Type B pancreatic cell (in vitro differentiated cells): ENCODE measurements around the gene ASCC2. TPM values are rescaled to one million over a fixed set of nuclear protein-coding genes. Genes with fewer than 3 reads are reported as not detected.

Experiments
- DNase-seq: peaks from one replicate; pipeline ENCODE4 v3.0.0; 2021; ENCODE audit warnings: mixed read lengths; ENCODE audit not compliant: unreplicated experiment; ENCODE audit errors: extremely low spot score
- H3K27ac Mint-ChIP-seq: 2 replicates; pipeline ENCODE4 v1.8.0; 2021; ENCODE audit warnings: mild to moderate bottlenecking, mixed read lengths
- H3K27me3 Mint-ChIP-seq: 2 replicates; pipeline ENCODE4 v1.8.0; 2021; ENCODE audit warnings: mixed read lengths
- H3K36me3 Mint-ChIP-seq: 2 replicates; pipeline ENCODE4 v1.8.0; 2021; ENCODE audit warnings: mixed read lengths
- H3K4me1 Mint-ChIP-seq: one replicate; pipeline ENCODE4 v1.8.0; 2021; ENCODE audit warnings: mixed read lengths; ENCODE audit not compliant: unreplicated experiment
- H3K4me3 Mint-ChIP-seq: 2 replicates; pipeline ENCODE4 v1.8.0; 2021; ENCODE audit warnings: mild to moderate bottlenecking, mixed read lengths
- H3K9me3 Mint-ChIP-seq: 2 replicates; pipeline ENCODE4 v1.8.0; 2021; ENCODE audit warnings: mixed read lengths
- total RNA-seq: library from RNA; stranded (reverse); gene quantifications from 2 replicates; pipeline ENCODE4 v1.2.1, GENCODE V29; 2021; ENCODE audit warnings: low replicate concordance
- TF ChIP-seq, protein P1 (sequence below): fragments of 200-600 bp; sonication (generic); conservative IDR thresholded peaks from 2 replicates; pipeline ENCODE4 v1.5.0; 2021; ENCODE audit warnings: antibody characterized with exemption, mild to moderate bottlenecking

ASCC2 gene
- total RNA-seq, 1 donor from 2014 or later = 47.6 TPM

DNA sequence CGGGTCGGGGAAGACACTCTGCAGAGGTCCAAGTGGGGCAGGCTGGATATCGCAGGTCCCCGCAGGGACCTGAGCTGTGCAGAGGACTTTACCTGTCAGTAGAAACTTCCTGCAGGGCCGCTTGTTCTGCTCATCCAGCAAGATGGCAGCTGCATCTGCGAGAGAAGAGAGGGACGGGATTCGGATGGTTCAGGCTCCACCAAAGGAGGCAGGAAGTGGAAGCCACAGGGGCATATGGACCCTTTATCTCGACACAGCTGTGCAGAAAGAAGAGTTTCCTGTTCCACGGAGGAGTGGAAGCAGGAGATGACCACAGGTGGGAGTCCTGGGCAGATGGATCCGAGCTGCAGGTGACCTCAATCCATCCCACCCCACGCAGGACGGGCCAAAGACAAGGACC lies 95.7 kb downstream of the ASCC2 start:
- Mint-ChIP-seq H3K9me3 (no peaks in the 10 kb centered on the region), H3K36me3 (peaks cover 7% of the 10 kb centered on the region), H3K27me3 (no peaks in the 10 kb centered on the region), H3K4me3 (no peak overlapping the region), H3K27ac (no peak overlapping the region), H3K4me1 (no peaks in the 10 kb centered on the region)
- TF ChIP-seq, protein P1, sequence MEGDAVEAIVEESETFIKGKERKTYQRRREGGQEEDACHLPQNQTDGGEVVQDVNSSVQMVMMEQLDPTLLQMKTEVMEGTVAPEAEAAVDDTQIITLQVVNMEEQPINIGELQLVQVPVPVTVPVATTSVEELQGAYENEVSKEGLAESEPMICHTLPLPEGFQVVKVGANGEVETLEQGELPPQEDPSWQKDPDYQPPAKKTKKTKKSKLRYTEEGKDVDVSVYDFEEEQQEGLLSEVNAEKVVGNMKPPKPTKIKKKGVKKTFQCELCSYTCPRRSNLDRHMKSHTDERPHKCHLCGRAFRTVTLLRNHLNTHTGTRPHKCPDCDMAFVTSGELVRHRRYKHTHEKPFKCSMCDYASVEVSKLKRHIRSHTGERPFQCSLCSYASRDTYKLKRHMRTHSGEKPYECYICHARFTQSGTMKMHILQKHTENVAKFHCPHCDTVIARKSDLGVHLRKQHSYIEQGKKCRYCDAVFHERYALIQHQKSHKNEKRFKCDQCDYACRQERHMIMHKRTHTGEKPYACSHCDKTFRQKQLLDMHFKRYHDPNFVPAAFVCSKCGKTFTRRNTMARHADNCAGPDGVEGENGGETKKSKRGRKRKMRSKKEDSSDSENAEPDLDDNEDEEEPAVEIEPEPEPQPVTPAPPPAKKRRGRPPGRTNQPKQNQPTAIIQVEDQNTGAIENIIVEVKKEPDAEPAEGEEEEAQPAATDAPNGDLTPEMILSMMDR = no peak
- DNase-seq = no peak

DNA sequence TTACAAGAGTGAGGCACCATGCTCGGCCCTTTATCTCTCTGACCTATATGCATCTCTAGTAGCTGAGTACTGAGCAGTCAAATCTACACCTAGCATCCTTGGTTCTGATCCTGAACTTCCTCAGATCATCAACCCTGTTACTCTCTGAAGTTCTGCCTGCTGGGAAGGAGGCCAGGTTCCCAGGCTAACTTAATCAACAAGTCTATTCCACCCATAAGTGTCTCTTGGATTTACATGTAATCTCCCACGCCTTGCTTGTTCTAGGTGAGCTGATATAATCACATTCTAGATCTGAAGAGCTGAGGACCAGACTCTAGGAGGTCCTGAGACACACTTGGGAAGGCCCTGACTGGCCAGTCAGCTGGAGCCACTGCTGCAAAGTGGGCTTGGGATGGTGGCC lies 96.1 kb downstream of the ASCC2 start:
- Mint-ChIP-seq H3K4me1 (no peaks in the 10 kb centered on the region), H3K4me3 (no peak overlapping the region), H3K27ac (no peak overlapping the region), H3K36me3 (peaks cover 7% of the 10 kb centered on the region), H3K27me3 (no peaks in the 10 kb centered on the region), H3K9me3 (no peaks in the 10 kb centered on the region)
- DNase-seq = no peak
- TF ChIP-seq, protein P1 = no peak

- Mint-ChIP-seq H3K27ac (no peak overlapping the region), H3K9me3 (no peaks in the 10 kb centered on the region), H3K4me3 (no peak overlapping the region), H3K36me3 (peaks cover 4% of the 10 kb centered on the region), H3K27me3 (no peaks in the 10 kb centered on the region), H3K4me1 (no peaks in the 10 kb centered on the region)
- TF ChIP-seq, protein P1 = no peak
- DNase-seq = no peak
These were observed 97.9 kb downstream of the ASCC2 start for GRCh38 chr22:29740216-29740615.

GRCh38 chr22:29739346-29739875 lies 98.7 kb downstream of the ASCC2 start:
- Mint-ChIP-seq H3K27ac (no peak overlapping the region), H3K4me1 (no peaks in the 10 kb centered on the region)

More at GRCh38 chr22:29739346-29739875, 98.7 kb downstream of the ASCC2 start:
- no peak overlapping the region for H3K4me3 Mint-ChIP-seq
- TF ChIP-seq, protein P1 = no peak
- H3K9me3 Mint-ChIP-seq = no peaks in the 10 kb centered on the region
- no peaks in the 10 kb centered on the region for H3K27me3 Mint-ChIP-seq
- DNase-seq = no peak
- H3K36me3 Mint-ChIP-seq = no peaks in the 10 kb centered on the region

Other genes with a start within 250 kb of the ASCC2 start
- gene NF2, start 234.6 kb downstream of the ASCC2 start, total RNA-seq = 40.3 and 45.6 TPM in 2 replicates
- 1.1 and 1.7 TPM in 2 replicates for gene CABP7, start 118.3 kb downstream of the ASCC2 start, total RNA-seq
- gene ZMAT5, start 71.3 kb downstream of the ASCC2 start, total RNA-seq = 19.0 and 19.2 TPM in 2 replicates
- 137 and 155 TPM in 2 replicates for gene UQCR10, start 70.9 kb downstream of the ASCC2 start, total RNA-seq
- gene MTMR3, start 44.9 kb upstream of the ASCC2 start, total RNA-seq = 50.2 and 54.3 TPM in 2 replicates
- 0.43 TPM in 1 of 2 replicates, not detected in the other for gene HORMAD2, start 242.2 kb upstream of the ASCC2 start, total RNA-seq